ENCODE data around the gene COL7A1. TPM values are rescaled to one million over a fixed set of nuclear protein-coding genes. Genes with fewer than 3 reads are reported as not detected.

The COL7A1 gene
- polyA plus RNA-seq, 1 of the 3 experiments (the other 2 are of a cell fraction), result 10.8 TPM

GRCh38 chr3:48556796-48557626 lies 38.1 kb downstream of the COL7A1 start, which contains the start of gene PFKFB4 (continued):
- TF ChIP-seq RFX5 (IDR thresholded peaks at IDR 0.05; ENCODE audit: low read length) (no peak), USF1 (IDR thresholded peaks at IDR 0.05; ENCODE audit: borderline replicate concordance, low read depth) (no peak), SIN3A (IDR thresholded peaks at IDR 0.05; ENCODE audit: borderline replicate concordance, low read depth, low read length) (no peak), NFIC (IDR thresholded peaks at IDR 0.05; ENCODE audit: borderline replicate concordance) (no peak), EP300 (IDR thresholded peaks at IDR 0.05; ENCODE audit: borderline replicate concordance in 1 of 2, low read depth in 1 of 2, low read length in 1 of 2) (no peak), RCOR1 (IDR thresholded peaks at IDR 0.05; ENCODE audit: low read length) (no peak)
- TF ChIP-seq, protein P1, sequence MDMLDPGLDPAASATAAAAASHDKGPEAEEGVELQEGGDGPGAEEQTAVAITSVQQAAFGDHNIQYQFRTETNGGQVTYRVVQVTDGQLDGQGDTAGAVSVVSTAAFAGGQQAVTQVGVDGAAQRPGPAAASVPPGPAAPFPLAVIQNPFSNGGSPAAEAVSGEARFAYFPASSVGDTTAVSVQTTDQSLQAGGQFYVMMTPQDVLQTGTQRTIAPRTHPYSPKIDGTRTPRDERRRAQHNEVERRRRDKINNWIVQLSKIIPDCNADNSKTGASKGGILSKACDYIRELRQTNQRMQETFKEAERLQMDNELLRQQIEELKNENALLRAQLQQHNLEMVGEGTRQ (IDR thresholded peaks at IDR 0.05; ENCODE audit: borderline replicate concordance, low read depth, low read length), result no peak
- TF ChIP-seq, protein P2, sequence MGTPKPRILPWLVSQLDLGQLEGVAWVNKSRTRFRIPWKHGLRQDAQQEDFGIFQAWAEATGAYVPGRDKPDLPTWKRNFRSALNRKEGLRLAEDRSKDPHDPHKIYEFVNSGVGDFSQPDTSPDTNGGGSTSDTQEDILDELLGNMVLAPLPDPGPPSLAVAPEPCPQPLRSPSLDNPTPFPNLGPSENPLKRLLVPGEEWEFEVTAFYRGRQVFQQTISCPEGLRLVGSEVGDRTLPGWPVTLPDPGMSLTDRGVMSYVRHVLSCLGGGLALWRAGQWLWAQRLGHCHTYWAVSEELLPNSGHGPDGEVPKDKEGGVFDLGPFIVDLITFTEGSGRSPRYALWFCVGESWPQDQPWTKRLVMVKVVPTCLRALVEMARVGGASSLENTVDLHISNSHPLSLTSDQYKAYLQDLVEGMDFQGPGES (IDR thresholded peaks at IDR 0.05; ENCODE audit: low read depth, low read length), result no peak

DNA sequence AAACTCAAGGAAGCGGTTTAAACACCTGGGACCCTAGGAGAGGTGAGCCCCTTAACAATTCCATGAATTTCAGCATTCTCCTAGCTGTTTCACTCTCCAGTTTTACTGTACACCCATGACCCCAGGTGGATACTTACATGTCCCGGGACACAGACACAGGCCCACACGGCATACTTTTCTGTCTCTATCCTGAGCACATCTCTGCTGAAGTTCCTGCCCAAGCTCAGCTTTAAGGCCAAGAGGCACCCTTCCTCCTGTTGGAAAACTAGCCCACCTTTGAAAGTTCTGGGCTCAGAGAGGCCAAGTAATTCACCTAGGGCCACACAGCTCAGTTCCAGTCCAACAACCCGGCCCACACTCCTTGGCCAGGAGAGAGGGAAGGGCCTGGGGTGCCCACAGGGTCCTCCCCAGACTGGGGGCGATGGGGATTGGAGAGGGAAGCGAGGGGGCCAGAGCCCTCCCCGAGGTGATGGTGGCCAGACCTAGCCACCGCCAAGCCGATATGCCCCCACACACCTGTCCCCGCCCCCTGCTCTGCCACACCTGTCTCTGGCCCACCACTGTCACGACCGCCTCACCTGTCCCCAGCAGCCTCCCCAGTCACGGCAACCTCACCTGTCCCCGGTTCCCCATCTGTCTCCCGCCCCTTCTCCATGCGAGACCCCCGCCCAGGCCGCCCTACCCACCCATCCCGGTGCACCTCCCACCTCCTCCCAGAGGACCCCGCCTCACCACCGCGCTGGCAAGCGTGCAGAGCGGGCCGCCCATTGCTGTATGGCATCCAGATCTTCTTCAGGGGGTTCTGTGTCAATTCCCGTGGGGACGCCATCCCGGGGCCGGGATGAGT lies 39.0 kb downstream of the COL7A1 start:
- WGBS (ENCODE audit: low lambda C conversion rate), result 25% methylated on average over 14 of the region's 29 CpGs
- ChIA-PET CTCF (interaction anchor here (0.6 to 12.6 kb wide), 6 partner anchors 9 to 155 kb away, joined by 3 to 136 read pairs (median 9); partner anchors contain the start of genes SLC26A6 and UQCRC1), POLR2A (interaction anchor here (0.8 to 1.3 kb wide), 3 partner anchors 8 to 116 kb away, joined by 3 to 4 read pairs (median 3); partner anchors contain the start of gene ATRIP)
- H3K9me3 ChIP-seq, result no peaks in the 10 kb centered on the region
- peaks cover 15% of the 10 kb centered on the region; the same call in 1 of the 2 replicates for H3K79me2 ChIP-seq (ENCODE audit: insufficient read depth)
- H3K4me1 ChIP-seq (ENCODE audit: control insufficient read depth in 1 of 2, insufficient read depth in 2 of 2, low read depth in 1 of 2, low read length in 1 of 2), result peaks cover 27 to 52% of the 10 kb centered on the region in 2 experiments; a peak in 3 of 4 replicates
- peak overlapping the region; percentile 71; the same call in 1 of the 2 replicates for H2AFZ ChIP-seq (ENCODE audit: low read depth)
- peak overlapping the region in 1 of 2 experiments; percentile 48; a peak in 1 of 4 replicates for H3K27ac ChIP-seq (ENCODE audit: low read depth in 2 of 2, low read length in 1 of 2)
- H3K4me3 ChIP-seq (ENCODE audit: low read depth in 2 of 2, low read length in 1 of 2), result peak overlapping the region; percentile 57 to 77
- peaks cover 12% of the 10 kb centered on the region for H3F3A ChIP-seq (replicated peaks; ENCODE audit: insufficient read depth)
- H3K27me3 ChIP-seq (ENCODE audit: insufficient read depth), result no peaks in the 10 kb centered on the region
- peak overlapping the region; percentile 69 for H3K9ac ChIP-seq
- TF ChIP-seq SIN3A (IDR thresholded peaks at IDR 0.05; ENCODE audit: borderline replicate concordance, low read depth, low read length) (0 out of 2 replicates have a peak, but pooled peaks have one; percentile 36), POLR2AphosphoS5 (IDR thresholded peaks at IDR 0.05; ENCODE audit: low read depth, low read length) (peak; percentile 60; the same call in 1 of the 2 replicates), MEF2A (IDR thresholded peaks at IDR 0.05; ENCODE audit: borderline replicate concordance, low read depth) (no peak)
- no peaks in the 10 kb centered on the region for H3K9me2 ChIP-seq
- DNase-seq, result peak; percentile 24
- H3K36me3 ChIP-seq (replicated peaks in 1 of 2; ENCODE audit: control insufficient read depth in 1 of 2, insufficient read depth in 2 of 2, low read length in 1 of 2), result no peaks in the 10 kb centered on the region
- no peaks in the 10 kb centered on the region for H4K20me1 ChIP-seq (ENCODE audit: insufficient read depth)
- H3K4me2 ChIP-seq, result peak overlapping the region; percentile 87

Measured in SK-N-SH (cell line).